Measurements from ENCODE around the gene MORF4L2. TPM values are rescaled to one million over a fixed set of nuclear protein-coding genes. Genes with fewer than 3 reads are reported as not detected.
"Not testable (repeated sequence)": the region's sequence is repeated elsewhere in the genome, so short reads cannot be mapped to it uniquely, and the experiment has no call there.

Gene MORF4L2
- total RNA-seq, 6 experiments from 2014 or later, result 148 to 252 (median 183) TPM

DNA sequence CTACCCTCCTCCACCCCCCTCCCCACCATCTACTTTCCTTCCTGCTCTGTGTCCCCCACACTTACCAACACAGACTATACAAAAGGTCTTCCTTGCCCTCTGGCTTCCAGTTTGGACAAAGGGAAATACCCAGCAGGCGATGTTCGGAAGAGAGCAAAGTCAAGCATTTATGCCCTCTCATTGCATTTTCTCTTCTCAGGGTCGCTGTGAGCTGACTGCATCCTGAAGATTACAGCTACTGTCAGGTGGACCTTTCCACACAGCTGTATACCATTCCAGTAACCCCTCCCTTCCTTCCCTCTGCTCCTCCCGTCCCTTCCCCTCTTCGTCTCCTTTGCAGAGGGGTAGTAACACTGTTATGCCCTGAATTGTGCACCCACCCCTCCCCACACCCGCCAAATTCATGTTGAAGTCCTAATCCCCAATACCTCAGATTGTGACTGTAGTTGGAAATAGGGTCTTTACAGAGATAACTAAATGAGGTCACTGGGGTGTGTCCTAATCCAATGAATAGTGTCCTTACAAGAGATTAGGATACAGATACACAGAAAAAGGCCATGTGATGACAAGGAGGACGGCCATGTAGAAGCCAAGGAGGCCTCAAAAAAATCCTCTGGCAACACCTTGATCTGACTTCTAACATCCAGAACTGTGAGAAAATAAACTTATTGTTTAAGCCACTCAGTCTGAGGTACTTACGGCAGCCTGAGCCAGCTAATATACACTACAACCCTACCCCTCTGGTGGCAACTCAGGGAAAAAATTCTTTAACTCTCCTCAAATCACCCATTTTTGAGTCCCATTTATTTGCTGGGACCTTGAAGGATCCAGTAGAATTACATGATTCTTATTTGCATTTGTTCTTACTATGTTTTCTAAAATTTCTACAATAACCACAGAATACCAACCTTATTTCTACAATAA is 11.7 kb downstream of the MORF4L2 start:
- TF ChIP-seq POLR2A (IDR thresholded peaks at IDR 0.05), result no peak
- TF ChIP-seq, protein P1, sequence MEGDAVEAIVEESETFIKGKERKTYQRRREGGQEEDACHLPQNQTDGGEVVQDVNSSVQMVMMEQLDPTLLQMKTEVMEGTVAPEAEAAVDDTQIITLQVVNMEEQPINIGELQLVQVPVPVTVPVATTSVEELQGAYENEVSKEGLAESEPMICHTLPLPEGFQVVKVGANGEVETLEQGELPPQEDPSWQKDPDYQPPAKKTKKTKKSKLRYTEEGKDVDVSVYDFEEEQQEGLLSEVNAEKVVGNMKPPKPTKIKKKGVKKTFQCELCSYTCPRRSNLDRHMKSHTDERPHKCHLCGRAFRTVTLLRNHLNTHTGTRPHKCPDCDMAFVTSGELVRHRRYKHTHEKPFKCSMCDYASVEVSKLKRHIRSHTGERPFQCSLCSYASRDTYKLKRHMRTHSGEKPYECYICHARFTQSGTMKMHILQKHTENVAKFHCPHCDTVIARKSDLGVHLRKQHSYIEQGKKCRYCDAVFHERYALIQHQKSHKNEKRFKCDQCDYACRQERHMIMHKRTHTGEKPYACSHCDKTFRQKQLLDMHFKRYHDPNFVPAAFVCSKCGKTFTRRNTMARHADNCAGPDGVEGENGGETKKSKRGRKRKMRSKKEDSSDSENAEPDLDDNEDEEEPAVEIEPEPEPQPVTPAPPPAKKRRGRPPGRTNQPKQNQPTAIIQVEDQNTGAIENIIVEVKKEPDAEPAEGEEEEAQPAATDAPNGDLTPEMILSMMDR (IDR thresholded peaks at IDR 0.05), result no peak
- no peak for ATAC-seq
- no peak for DNase-seq
- intact Hi-C loops (cut with DNase I), result no loop called here
- no peak overlapping the region for H3K27ac ChIP-seq
- H3K9me3 ChIP-seq, result no peaks in the 10 kb centered on the region
- H3K36me3 ChIP-seq, result peaks cover 0 to 31% (median 5%) of the 10 kb centered on the region in 4 donors
- no peak overlapping the region for H3K4me3 ChIP-seq
- WGBS (ENCODE audit: insufficient coverage, low coverage, low lambda C conversion rate, missing lambda C conversion rate), result 53% methylated on average over 8 of the region's 8 CpGs
- H3K4me1 ChIP-seq, result no peaks in the 10 kb centered on the region
- peaks cover 0 to 3% of the 10 kb centered on the region in 2 donors for H3K27me3 ChIP-seq

DNA sequence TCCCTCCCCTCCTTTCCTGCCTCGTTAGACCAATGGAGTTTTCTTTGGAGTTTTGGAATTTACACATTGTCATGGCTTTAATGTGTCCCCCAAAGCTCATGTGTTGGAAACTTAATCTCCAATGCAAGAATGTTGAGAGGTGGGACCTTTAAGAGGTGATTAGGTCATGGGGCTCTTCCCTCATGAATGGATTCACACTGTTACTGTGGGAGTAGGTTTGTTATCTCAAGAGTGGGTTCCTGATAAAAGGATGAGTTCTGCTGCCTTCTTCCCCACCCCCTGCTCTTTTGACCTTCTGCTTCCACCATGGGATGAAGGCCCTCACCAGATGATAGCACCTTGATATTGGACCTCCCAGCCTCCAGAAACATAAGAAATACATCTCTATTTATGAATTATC is 16.8 kb downstream of the MORF4L2 start:
- TF ChIP-seq POLR2A (IDR thresholded peaks at IDR 0.05), result no peak
- TF ChIP-seq, protein P1 (IDR thresholded peaks at IDR 0.05), result no peak
- H3K4me3 ChIP-seq, result no peak overlapping the region
- no peak for DNase-seq
- H3K4me1 ChIP-seq, result no peaks in the 10 kb centered on the region
- no peak overlapping the region for H3K27ac ChIP-seq
- ATAC-seq, result no peak
- no peaks in the 10 kb centered on the region for H3K9me3 ChIP-seq
- H3K36me3 ChIP-seq, result no peaks in the 10 kb centered on the region
- intact Hi-C loops (cut with DNase I), result no loop called here
- H3K27me3 ChIP-seq, result peaks cover 0 to 3% of the 10 kb centered on the region in 2 donors
- WGBS (ENCODE audit: insufficient coverage, low coverage, low lambda C conversion rate, missing lambda C conversion rate), result 64% methylated on average over 1 of the region's 1 CpG

DNA sequence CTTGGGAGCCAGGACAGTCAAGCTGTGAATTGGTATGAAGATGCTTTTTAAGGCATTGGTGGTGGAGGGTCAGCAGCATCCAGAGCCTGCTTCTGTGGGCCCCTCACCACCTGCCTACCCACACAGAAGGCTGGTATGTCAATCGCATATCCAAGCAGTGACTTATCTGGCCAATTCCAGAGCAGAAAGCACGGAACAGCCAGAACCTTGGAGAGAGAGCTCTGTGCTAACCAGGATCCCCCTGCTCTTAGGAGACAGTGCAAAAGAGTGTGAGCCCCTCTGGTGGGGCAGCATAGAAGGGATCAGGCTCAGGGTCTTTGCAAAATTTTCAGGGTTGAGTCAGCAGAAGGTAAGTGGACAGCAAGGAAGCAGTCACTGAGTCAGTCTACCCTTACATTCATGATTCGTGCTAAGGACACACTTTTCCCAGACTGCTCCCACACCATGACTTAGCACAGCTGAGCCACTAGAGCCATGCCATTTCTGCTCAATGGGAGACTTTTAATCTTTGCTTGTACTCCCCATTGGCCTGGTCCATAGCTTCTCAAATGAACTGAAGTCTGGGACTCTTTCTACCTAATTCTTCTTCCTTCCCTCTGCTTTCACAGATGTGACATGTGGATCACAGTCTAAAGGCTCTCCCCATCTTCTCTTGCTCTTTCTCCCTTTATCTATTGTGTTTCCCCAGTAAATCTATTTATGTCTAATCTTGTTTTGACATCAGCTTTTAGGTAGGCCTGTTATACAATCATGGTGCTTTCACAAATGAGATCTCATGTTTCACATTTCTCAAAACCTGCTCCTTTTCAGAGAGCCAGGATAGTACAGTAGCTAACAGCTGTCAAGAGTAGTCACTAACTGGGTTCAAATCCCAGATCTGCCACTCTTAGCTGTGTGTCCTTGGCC is 20.0 kb downstream of the MORF4L2 start:
- Histone ChIP-seq H3K9me3 (no peaks in the 10 kb centered on the region), H3K4me1 (no peaks in the 10 kb centered on the region), H3K27me3 (peaks cover 0 to 3% of the 10 kb centered on the region in 2 donors), H3K27ac (no peak overlapping the region), H3K4me3 (no peak overlapping the region), H3K36me3 (no peaks in the 10 kb centered on the region)
- no peak for ATAC-seq
- TF ChIP-seq POLR2A (IDR thresholded peaks at IDR 0.05), result no peak
- TF ChIP-seq, protein P1 (IDR thresholded peaks at IDR 0.05), result no peak
- intact Hi-C loops (cut with DNase I), result no loop called here
- WGBS (ENCODE audit: insufficient coverage, low coverage, low lambda C conversion rate, missing lambda C conversion rate), result 61% methylated on average over 3 of the region's 3 CpGs
- no peak for DNase-seq

DNA sequence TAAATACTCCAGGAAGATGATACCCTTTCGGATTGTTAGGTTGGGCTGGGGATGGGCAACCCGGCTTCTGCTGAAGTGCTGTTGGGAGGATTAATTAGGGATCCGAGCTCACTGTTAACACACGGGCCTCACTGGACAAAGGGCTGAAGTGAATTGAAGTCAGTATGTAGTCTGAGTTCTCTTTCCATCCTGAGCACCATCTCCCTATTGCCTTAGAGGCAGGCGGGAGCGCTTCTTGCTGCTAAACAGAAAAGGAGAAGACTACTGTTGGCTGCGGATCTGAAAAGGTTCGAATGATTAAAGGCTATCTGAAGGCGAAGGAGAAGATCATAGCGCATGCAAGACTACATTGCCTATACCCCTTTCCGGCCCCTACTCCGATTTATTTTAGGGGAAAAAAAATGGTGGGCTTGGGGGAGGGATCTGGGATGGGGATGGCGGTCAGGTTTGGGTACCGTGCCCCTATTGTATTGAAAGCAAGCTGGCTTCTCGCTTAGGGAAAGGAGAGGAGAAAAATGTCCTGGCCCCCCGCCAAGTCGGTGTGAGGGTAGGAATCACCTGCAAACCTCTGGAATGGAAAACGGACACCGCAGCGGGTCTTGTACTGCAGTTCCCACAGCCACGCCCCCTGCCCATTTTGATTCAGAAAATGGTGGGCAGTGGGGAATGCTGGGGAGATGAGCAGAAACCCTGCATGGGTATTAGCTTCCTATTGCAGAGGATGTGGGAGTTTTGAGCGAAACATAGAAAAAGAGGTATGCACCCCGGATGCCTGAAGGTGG is 22.3 kb downstream of the MORF4L2 start:
- H3K4me3 ChIP-seq, result no peak overlapping the region
- no peaks in the 10 kb centered on the region for H3K36me3 ChIP-seq
- no peak overlapping the region for H3K27ac ChIP-seq
- TF ChIP-seq, protein P1 (IDR thresholded peaks at IDR 0.05), result no peak
- no peak for TF ChIP-seq POLR2A (IDR thresholded peaks at IDR 0.05)
- intact Hi-C loops (cut with DNase I), result no loop called here
- no peak for ATAC-seq
- H3K27me3 ChIP-seq, result no peaks in the 10 kb centered on the region
- DNase-seq, result peak in 1 of 3 donors; percentile 24
- H3K4me1 ChIP-seq, result no peaks in the 10 kb centered on the region
- no peaks in the 10 kb centered on the region for H3K9me3 ChIP-seq
- WGBS (ENCODE audit: insufficient coverage, low coverage, low lambda C conversion rate, missing lambda C conversion rate), result 34% methylated on average over 23 of the region's 23 CpGs

DNA sequence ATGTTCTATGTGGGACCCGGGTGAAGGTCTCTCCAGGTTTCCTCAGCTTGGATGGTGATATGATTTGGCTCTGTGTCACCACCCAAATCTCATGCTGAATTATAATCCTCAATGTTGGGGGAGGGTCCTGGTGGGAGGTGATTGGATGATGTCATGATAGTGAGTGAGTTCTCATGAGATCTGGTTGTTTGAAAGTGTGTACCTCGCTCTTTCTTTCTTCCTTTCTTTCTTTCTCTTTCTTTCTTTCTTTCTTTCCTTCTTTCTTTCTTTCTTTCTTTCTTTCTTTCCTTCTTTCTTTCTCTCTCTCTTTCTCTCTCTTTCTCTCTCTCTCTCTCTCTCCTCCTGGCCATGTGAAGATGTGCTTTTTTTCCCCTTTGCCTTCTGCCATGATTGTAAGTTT is 27.0 kb downstream of the MORF4L2 start:
- 100% methylated on average over 1 of the region's 2 CpGs for WGBS (ENCODE audit: insufficient coverage, low coverage, low lambda C conversion rate, missing lambda C conversion rate)
- not testable (repeated sequence) for ATAC-seq

More for the DNA sequence above, 27.0 kb downstream of the MORF4L2 start:
- H3K4me3 ChIP-seq; H3K9me3 ChIP-seq; H3K27me3 ChIP-seq; H3K27ac ChIP-seq; H3K4me1 ChIP-seq; DNase-seq; H3K36me3 ChIP-seq; intact Hi-C loops (cut with DNase I): not testable (repeated sequence)
